HG03520 (cell line): ENCODE measurements around the gene EDARADD.
"Not testable (repeated sequence)": the region's sequence is repeated elsewhere in the genome, so short reads cannot be mapped to it uniquely, and the experiment has no call there.

ENCODE experiments used
- ATAC-seq: cut with Tn5 transposase; IDR thresholded peaks from one replicate; pipeline ENCODE4 v1.9.1; 2021; ENCODE audit warnings: mild to moderate bottlenecking, moderate library complexity; ENCODE audit not compliant: unreplicated experiment

The EDARADD gene

GRCh38 chr1:236429715-236430274 is 35.7 kb downstream of the EDARADD start:
- ATAC-seq, result no peak

- no peak for ATAC-seq
Measured at GRCh38 chr1:236433819-236434315, 39.8 kb downstream of the EDARADD start.

- no peak for ATAC-seq
Measured at GRCh38 chr1:236438614-236439013, 44.5 kb downstream of the EDARADD start.

- no peak for ATAC-seq
Measured at GRCh38 chr1:236440373-236440772, 46.3 kb downstream of the EDARADD start.

GRCh38 chr1:236450779-236451178 is 56.7 kb downstream of the EDARADD start:
- ATAC-seq, result no peak

- no peak for ATAC-seq
Measured at GRCh38 chr1:236451796-236452373, 57.8 kb downstream of the EDARADD start.

- ATAC-seq, result no peak
Measured at GRCh38 chr1:236455243-236455642, 61.2 kb downstream of the EDARADD start.

- peak; percentile 64 for ATAC-seq
Measured at GRCh38 chr1:236457775-236458174, 63.7 kb downstream of the EDARADD start.

- ATAC-seq, result no peak
Measured at GRCh38 chr1:236458996-236459395, 64.9 kb downstream of the EDARADD start.

- ATAC-seq, result no peak
Measured at GRCh38 chr1:236460103-236460502, 66.0 kb downstream of the EDARADD start.

GRCh38 chr1:236464197-236464596 is 70.1 kb downstream of the EDARADD start:
- not testable (repeated sequence) for ATAC-seq

- ATAC-seq, result peak; percentile 34
Measured at GRCh38 chr1:236465231-236465958, 71.3 kb downstream of the EDARADD start.

- peak; percentile 74 for ATAC-seq
Measured at GRCh38 chr1:236465959-236466303, 71.8 kb downstream of the EDARADD start.

GRCh38 chr1:236467327-236467641 is 73.2 kb downstream of the EDARADD start:
- no peak for ATAC-seq

GRCh38 chr1:236468625-236469024 is 74.5 kb downstream of the EDARADD start:
- ATAC-seq, result no peak

GRCh38 chr1:236469466-236469865 is 75.4 kb downstream of the EDARADD start:
- no peak for ATAC-seq

GRCh38 chr1:236471096-236471495 is 77.0 kb downstream of the EDARADD start:
- ATAC-seq, result no peak

GRCh38 chr1:236471653-236472052 is 77.6 kb downstream of the EDARADD start:
- ATAC-seq, result no peak

GRCh38 chr1:236472850-236473788 is 79.0 kb downstream of the EDARADD start:
- no peak for ATAC-seq

GRCh38 chr1:236476019-236476418 is 81.9 kb downstream of the EDARADD start:
- ATAC-seq, result no peak

- no peak for ATAC-seq
Measured at GRCh38 chr1:236480758-236481436, 86.8 kb downstream of the EDARADD start.
